IPS DF 19.7 (cell line): ENCODE data around the gene RILPL1.
"Not testable (repeated sequence)": the region's sequence is repeated elsewhere in the genome, so short reads cannot be mapped to it uniquely, and the experiment has no call there.

Experiments used
- DNase-seq: peaks from one replicate; pipeline ENCODE4 v3.0.0-alpha.2; 2013; ENCODE audit warnings: low read depth, low spot score

The RILPL1 gene

DNA sequence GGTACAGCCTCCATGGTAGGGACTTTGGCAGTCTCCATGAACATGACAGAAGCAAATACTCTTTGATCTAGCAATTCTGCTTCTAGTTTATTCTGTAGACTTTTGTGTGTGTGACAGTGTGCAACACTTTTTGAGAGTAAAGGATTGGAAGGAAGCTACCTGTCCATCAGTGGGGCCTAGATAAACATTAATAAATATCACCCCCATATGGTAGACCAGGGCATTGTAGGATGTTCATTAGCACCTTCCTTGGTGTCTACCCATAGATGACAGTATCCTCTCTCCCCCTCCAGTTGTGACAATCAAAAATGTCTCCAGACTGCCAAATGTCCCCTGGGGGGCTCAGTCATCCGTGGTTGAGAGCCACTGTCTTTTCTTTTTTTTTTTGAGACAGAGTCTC is 64.7 kb downstream of the RILPL1 start:
- DNase-seq = no peak

DNA sequence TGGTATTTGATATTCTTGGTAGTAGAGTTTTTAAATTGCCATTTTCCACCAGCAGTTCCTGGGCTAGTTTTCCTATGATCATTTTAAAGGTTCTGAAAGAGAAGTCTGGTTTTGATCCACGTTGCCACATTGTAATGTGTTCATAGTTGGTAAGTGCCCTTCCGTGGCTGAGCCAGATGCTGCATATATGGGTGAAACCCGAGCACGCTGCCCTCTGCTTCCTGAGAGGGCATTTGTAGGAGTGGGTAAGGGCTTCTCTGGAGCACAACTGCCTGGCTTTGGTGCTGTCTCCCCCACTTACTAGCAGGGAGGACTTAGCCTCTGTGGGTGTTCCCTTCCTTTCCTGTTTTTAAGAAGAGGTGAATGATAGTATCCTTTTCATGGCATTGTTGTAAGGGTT is 68.4 kb downstream of the RILPL1 start:
- DNase-seq = no peak

DNA sequence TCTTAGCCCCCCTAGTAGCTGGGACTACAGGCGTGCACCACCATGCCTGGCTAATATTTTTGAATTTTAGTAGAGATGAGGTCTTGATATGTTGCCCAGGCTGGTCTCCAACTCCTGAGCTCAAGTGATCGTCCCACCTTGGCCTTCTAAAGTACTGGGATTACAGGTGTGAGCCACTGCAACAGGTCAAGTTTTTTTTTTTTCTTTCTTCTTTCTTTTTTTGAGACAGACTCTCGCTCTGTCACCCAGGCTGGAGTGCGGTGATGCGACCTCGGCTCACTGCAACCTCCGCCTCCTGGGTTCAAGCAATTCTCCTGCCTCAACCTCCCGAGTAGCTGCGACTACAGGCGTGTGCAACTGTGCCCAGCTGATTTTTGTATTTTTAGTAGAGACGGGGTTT is 70.3 kb downstream of the RILPL1 start:
- DNase-seq = not testable (repeated sequence)

DNA sequence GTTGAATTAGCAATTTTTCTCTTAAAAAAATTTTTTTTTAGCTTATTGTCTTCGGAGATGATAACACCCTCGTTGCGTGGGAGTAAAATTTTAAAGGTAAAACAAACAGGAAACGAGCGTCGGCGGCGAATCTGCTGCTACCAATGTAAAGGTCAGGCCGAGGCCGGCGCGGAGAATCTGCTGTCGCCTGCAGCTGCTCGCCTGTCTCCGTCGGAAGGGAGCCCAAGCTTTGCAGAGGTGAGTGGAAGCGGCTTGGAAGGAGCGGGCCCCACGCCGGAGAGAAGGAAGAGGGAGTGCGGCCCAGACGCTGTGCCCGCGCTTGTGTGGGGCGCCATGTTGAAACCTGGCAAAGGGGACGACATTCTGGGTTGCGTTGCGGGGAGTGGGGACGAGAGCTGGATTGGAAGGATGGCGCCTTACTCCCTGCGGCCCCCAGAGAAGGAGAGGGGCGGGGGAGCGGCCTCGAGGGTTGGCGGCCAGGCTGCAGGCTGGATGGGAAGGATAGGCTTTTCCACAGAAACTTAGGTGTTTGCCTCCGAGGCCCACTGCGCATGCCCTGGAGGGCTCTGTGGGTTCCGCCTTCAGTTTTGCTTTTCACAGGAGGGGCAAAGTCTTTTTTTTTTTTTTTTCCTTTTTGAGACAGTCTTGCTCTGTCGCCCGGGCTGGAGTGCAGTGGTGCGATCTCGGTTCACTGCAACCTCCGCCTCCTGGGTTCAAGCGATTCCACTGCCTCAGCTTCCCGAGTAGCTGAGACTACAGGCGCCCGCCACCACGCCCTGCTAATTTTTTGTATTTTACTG is 75.3 kb downstream of the RILPL1 start, which contains the start of gene SNRNP35:
Gene SNRNP35 (plus strand): TSS at position 160 of the 800 bp plus-strand sequence. CDS start 7,402 bp downstream, outside the sequence.
- peak; percentile 76 for DNase-seq

DNA sequence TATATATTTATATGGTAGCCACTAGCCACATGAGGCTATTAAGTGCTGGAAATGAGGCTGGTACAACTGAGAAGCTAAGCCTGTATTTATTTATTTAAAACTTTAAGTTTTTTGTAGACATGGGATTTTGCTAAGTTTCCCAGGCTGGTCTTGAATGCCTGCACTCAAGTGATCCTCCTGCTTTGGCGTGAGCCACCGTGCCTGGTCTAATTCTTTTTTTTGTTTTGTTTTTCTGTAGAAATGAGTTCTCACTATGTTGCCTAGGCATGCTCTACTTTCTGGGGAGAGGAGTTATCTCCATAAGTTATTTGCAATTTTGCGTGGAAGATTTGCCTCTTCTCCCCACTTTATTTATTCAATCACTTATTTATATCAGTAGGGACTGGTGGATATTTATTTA is 80.4 kb downstream of the RILPL1 start:
- DNase-seq = no peak

DNA sequence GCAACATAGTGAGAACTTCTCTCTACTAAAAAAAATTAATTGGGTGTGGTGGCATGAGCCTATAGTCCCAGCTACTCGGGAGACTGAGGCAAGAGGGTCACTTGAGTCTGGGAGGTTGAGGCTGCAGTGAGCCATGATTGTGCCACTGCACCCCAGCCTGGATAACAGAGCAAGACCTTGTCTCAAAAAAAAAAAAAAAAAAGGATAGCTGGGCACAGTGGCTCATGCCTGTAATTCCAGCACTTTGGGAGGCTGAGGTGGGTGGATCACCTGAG is 81.3 kb downstream of the RILPL1 start:
- DNase-seq = not testable (repeated sequence)

DNA sequence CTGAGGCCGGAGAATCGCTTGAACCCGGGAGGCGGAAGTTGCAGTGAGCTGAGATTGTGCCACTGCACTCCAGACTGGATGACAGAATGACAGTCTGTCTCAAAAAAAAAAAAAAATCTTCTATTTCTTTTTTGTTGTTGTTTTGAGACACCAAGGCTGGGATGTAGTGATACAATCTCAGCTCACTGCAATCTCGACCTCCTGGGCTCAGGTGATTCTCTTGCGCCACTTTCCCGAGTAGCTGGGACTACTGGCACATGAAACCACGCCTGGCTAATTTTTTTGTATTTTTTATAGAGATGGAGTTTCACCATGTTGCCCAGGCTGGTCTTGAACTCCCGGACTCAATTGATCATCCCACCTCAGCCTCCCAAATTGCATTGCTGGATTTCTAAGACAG is 82.9 kb downstream of the RILPL1 start:
- no peak for DNase-seq

DNA sequence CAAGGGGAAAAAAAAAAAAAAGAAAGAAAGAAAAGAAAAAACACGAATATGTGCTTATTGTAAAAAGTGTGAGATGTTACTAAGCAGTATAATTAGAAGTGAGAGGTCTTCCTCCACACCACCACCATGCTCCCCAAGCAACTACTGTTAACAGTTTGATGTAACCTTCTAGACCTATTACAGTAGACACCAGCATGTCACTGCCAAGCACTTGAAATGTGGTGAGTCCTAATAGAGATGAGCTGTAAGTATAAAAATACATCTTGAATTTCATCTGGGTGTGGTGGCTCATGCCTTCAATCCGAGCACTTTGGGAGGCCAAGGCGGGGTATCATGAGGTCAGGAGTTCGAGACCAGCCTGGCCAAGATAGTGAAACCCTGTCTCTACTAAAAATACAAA is 83.7 kb downstream of the RILPL1 start:
- DNase-seq = no peak

DNA sequence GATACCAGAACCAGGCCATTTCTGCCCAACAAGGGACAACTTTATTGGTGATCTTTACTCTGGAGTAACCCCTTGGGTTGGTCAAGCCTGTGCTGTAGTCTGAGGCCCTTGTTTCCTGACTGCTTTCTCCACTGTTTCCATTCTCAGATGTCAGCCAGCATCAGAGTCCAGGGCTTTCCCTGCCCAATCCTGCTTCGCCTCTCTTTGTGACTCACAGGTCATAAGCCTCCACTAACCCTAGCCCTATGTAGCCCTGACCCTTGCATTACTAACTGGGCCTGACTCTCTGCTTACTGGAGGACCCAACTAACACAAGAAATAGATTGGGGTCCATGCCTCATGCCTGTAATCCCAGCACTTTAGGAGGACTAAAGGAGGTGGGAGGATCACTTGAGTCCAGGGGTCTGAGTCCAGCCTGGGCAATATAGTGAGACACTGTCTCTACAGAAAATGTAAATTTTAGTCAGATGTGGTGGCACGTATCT is 84.2 kb downstream of the RILPL1 start:
- no peak for DNase-seq

DNA sequence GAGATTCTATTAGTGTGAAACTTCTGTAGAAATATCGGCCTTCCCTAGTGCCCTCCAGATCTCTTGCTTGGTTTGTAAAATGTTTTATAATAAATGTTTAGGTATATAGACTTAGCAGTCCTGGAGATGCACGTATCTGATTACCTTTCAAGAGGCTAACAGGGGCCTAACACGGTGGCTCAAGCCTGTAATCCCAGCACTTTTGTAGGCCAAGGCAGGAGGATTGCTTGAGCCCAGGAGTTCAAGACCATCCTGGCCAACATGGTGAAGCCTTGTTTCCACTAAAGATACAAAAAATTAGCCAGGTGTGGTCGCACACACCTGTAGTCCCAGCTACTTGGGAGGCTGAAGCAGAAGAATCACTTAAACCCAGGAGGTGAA is 87.2 kb downstream of the RILPL1 start:
- DNase-seq = no peak

DNA sequence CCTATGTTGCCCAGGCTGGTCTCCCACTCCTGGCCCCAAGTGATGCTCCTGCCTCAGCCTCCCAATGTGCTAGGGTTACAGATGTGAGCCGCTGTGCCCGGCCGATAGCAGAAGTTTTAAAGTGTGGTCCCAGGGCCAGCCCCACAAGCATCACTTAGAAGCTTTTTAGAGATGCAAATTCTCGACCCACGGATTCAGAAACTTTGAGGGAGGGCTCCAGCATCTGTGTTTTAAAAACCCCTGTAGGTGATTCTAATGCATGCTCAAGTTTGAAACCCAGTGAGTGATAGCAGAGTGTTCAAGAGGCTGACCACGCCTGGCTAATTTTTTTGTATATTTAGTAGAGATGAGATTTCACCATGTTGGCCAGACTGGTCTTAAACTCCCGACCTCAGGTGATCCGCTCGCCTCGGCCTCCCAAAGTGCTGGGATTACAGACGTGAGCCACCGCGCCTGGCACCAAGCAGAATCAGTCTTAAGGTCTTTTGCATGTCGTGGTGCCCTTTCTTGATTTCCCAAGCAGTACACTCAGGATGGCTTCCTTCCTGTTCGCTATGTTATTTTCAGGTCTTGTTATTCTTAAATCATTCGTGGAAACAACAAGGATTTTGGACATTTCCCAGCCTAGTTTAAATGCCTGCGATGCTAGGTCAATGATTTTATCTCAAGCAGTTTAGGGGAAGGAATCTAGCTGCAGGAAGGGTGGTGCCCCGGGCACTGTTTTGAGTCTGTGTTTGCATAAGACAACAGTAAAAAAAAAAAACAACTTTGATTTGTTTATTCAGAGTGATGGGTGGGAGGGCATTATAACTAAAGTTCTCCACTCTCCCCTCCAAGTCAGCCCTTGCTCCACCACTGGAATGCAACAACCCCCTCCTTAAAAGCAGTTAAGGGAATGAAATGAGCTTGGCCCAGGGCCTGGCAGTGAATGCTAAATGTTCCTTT is 87.9 kb downstream of the RILPL1 start:
- no peak for DNase-seq

DNA sequence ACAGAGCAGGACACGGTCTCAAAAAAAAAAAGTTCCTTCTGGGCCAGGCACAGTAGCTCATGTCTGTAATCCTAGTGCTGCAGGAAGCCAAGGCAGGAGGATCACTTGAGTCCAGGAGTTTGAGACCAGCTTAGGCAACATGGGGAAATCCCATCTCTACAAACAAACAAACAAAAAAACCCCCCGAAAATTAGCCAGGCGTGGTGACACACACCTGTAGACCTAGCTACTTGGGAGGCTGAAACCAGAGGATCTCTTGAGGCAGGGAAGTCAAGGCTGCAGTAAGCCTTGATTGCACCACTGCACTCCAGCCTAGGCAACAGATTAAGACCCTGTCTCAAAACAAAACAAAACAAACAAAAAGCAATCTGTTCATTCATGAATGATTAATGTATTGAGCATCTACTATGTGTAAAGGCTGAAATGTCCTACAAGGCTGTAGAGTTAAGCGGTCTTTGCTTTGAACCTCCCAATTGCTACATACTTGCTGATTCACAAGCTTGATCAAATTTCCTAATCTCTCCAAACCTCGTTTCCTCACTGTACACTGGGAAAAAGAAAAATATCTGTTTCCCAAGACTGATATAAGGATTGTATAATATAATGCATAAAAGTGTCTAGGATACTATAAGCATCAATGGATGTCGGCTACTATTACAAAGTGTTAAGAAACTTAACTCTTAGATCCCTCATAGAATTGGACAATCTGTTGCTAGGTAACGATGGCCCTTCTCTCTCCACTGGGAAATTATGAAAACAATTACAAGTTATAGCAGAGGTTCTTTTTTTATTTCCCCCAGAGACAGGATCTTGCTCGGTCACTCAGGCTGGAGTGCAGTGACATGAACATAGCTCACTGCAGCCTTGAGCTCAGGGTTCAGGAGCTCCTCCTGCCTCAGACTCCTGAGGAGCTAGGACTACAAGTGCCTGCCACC is 89.2 kb downstream of the RILPL1 start:
- DNase-seq = no peak

DNA sequence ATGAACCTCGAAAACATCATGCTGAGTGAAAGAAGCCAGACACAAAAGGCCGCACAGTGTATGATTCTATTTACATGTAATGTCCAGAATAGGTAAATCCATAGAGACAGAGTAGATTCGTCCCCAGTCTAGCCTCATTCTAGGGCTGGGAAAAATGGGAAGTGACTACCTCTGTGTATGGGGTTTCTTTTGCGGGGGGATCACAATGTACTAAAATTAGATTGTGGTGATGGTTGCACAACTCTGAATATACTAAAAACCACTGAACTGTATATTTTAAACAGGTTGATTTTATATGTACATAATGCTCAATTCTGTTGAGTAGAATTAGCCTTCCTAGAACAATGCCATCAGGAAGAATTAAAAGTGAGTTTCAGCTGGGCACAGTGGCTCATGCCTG is 90.7 kb downstream of the RILPL1 start:
- DNase-seq = no peak

DNA sequence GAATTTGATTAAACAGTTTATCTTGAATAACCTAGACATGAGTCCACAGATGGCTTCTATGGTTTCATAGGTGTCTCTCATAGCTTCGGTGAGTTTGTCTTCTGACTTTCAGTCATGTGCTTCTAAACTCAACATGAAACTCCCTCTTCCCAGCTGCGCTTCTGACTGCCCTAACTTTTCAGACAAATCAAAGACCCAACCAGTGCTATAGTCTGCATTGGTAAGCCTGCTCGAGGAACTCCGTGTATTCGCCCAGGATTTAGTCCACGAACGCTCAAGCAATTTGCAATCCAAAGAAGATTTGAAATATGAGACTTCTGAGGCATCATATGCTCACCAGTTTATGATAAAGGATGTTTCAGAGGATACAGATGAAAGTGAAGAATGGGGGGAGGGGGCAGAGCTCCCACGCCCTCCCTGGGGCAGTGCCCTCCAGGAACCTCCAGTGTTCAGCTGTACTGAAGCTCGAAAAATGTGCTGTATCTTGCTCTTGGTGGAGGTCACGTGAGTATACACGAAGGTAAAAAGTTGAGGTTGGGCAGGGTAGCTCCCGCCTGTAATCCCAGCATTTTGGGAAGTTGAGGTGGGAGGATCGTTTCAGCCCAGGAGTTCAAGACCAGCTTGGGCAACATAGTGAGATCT is 91.9 kb downstream of the RILPL1 start:
- DNase-seq = no peak

DNA sequence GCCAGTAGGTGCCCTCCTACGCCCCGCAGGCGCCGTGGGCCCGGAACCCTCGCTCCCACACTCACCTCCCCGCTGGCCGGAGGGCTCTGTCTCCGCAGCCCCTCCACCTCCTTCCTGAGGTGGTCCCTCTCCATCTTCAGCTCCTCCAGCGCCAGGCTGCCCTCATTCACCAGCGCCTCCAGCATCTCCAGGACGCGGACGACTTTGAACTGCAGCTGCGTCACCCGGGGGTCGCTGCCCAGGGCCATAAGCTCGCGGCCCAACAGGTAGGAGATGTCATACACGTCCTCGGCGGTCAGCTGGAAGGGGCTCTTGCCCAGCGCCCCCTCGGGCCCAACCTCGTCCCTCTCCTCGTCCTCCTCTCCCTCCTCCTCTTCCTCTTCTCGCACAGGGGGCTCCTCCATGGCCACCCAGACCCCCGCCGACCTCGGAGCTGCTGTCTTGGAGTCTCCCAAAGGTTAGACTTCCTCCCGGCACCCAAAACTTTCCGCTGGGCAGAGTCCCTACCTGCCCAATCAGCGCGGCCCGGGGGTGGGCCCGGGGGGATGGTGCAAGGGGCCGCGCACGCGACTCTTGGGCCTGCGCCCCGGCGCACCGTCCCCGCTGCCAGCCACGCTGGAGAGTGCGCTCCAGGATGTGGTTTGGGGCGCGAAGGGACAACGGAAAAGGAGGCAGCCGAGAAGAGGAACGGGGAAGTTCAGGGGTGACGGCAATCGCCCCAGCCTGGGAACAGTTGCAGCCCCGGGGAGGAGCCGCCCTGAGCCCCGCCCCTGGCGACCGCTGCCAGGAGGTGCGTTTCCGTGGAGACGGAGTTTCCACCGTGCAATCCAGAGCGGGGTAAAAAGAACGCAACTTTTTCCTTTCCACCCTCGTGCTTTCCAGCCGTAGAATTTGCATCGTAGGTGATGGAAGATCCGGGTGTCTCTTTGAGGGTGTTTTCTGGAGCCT is 97.2 kb downstream of the RILPL1 start, which contains the start of gene RILPL2:
Gene RILPL2 (minus strand): TSS at position 668 of the 948 bp plus-strand sequence. CDS start 264 bp downstream, at position 404.
- peak; percentile 33 for DNase-seq

DNA sequence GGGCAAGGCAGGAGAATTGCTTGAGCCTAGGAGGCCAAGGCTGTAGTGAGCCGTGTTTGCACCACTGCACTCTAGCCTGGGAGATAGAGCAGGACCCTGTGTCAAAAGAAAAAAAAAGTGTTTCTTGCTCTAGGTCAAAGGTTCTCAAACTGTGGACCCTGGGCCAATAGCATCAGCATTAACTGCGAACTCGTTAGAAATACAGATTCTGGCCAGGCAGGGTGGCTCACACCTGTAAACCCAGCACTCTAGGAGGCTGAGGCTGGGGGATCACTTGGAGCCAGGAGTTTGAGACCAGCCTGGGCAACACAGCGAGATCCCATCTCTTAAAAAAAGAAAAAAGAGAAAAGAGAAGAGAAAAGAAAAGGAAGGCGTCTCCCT is 97.9 kb downstream of the RILPL1 start:
- no peak for DNase-seq

DNA sequence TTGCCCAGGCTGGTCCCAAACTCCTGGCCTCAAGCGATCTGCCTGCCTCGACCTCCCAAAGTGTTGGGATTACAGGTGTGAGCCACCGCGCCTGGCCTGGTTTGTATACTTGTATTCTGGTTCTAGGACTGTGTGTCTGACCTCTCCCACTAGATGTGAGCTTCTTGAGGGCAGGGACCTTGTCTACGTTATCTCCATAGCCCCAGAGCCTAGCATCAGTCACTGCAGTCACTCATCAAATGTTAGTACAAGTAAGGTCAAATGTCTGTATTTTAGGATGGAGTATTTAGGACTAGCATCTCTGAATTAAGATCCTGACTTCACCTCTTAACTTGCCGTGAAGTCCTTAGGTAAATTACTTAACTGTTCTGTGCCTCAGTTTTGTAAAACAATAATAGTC is 99.9 kb downstream of the RILPL1 start:
- DNase-seq = no peak

DNA sequence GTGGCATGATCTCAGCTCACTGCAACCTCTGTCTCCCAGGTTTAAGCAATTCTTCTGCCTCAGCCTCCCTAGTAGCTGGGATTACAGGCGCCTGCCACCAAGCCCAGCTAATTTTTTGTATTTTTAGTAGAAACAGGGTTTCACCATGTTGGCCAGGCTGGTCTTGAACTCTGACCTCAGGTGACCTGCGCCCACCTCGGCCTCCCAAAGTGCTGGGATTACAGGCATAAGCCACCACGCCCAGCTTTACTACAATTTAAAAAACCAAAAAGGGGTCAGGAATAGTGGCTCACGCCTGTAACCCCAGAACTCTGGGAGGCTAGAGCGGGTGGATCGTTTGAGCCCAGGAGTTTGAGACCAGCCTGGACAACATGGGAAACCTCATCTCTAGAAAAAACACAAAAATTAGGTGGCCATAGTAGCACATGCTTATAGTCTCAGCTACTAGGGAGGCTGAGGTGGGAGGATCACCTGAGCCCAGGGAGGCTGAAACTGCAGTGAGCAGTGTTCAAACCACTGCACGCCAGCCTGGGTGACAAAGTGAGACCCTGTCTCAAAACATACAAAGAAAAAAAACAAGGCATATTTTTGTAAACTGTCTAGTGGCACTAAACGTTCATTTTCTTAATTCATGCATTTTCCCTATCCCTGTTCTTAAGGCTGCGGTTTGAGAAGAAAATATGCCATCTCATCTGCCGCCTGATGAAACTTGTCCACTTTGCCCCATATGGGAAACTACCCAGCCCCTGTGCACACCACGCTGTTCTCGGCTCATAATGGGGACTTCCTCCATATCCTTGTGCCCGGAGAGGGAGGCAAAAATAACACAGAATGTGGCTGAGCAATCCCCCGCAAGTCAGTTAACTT is 101.3 kb downstream of the RILPL1 start:
- not testable (repeated sequence) for DNase-seq

DNA sequence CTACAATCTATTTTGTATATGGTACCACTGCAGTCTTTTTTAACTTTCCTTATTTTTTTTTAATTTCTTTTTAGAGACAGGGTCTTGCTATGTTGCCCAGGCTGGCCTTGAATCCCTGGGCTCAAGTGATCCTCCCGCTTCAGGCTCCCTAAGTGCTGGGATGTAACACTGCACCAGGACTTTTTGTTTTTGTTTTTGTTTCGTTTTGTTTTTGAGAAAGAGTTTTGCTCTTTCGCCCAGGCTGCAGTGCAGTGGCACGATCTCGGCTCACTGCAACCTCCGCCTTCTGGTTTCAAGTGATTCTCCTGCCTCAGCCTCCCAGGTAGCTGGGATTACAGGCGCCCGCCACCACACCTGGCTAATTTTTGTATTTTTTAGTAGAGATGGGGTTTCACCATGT is 104.4 kb downstream of the RILPL1 start:
- not testable (repeated sequence) for DNase-seq
